HG02759 (cell line): Measurements from ENCODE around the gene GTF2H1.
"Not testable (repeated sequence)": the region's sequence is repeated elsewhere in the genome, so short reads cannot be mapped to it uniquely, and the experiment has no call there.

Experiments used
- ATAC-seq: cut with Tn5 transposase; IDR thresholded peaks from one replicate; pipeline ENCODE4 v1.9.1; 2021; ENCODE audit warnings: mild to moderate bottlenecking, moderate library complexity; ENCODE audit not compliant: unreplicated experiment

The GTF2H1 gene

GRCh38 chr11:18317551-18317950, 4.8 kb upstream of the GTF2H1 start:
- no peak for ATAC-seq

- ATAC-seq, result no peak
Measured at GRCh38 chr11:18319914-18320313, 2.5 kb upstream of the GTF2H1 start.

DNA sequence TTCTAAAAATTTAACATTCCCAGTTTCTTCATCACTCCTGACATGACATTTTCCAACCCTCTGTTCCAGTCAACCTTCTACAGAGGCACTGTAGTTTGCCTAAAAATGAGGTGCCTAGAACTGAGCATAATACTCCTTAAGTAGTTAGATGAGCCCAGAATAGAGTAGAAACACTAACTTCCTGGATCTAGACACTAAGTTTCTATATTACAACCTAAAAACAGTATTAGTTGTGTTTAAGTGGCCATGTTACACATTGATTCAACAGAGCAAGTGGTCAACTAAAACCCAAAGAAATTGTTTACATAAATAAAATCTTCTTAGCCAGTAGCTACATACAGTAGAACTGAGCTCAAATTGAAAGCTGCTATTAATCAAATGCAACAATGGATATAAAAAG, 1.8 kb upstream of the GTF2H1 start:
- ATAC-seq, result no peak

- no peak for ATAC-seq
Measured at GRCh38 chr11:18321578-18321968, 794 bp upstream of the GTF2H1 start.

GRCh38 chr11:18322818-18323570, 627 bp downstream of the GTF2H1 start:
- ATAC-seq, result no peak

- not testable (repeated sequence) for ATAC-seq
Measured at GRCh38 chr11:18323881-18324280, 1.5 kb downstream of the GTF2H1 start.

DNA sequence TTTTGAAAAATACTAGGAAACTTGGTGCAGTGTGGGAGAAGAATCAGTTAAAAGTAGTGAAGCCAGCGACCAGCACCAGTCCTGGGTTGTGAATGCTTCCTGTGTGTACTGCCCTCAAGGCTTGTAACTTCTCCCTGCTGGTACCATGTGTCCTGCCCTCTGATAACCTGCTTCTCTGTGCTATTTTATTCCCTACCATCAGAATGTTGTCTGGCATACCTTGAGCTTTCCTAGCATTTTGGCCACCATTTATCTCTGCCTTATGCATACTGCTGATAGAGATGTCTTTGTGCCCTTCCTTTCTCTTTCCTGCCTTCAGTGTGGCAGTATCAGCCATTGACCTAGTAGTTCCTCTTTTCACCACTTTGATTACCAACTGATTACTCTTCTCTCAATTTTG, 2.0 kb downstream of the GTF2H1 start:
- no peak for ATAC-seq

DNA sequence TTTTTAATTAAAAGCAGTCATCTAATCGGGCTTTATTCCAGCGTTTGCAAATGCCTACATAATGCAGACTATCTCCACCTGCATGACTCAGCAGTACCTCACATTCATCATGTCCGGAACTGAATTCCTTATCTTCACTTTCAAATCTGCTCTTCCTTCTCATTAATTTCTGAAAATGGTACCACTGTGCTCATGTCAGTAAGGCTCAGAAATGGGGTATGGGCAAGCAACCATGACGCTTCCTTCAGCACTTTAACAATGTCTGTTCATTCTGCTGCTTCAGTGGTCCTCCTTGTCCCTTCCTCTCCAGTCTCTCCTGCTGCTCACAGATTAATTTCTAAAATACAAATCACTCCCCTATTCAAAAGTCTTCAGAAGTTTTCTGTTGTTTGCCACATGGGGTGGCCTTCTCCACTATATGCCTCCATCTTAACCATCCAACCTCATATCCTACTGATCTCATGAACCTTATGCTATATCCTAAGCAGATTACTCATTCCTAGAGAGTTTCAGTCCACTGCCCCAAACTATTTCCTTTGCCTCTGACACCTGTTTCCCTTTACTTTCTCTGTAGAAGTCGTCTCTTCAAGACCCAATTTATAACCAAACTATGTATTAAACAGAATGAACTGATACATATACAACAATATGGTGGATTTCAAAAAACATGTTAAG, 7.0 kb downstream of the GTF2H1 start:
- ATAC-seq, result peak; percentile 71

- no peak for ATAC-seq
Measured at GRCh38 chr11:18330921-18331320, 8.6 kb downstream of the GTF2H1 start.

GRCh38 chr11:18332302-18332701, 9.9 kb downstream of the GTF2H1 start:
- ATAC-seq, result no peak

DNA sequence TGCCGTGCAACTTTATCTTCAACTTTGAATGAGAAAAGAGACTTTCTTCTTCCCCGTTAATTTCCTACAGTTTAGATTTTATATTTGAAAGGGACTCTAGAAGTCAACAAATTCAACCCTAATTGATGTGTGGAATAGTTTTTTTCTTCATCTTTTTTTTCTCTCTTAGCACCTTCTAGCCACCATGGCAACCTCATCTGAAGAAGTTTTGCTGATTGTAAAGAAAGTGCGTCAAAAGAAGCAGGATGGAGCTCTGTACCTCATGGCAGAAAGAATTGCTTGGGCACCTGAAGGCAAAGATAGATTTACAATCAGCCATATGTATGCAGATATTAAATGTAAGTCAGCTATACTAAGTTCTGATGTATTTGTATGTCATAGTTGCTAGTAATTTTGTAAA, 10.5 kb downstream of the GTF2H1 start:
- no peak for ATAC-seq

DNA sequence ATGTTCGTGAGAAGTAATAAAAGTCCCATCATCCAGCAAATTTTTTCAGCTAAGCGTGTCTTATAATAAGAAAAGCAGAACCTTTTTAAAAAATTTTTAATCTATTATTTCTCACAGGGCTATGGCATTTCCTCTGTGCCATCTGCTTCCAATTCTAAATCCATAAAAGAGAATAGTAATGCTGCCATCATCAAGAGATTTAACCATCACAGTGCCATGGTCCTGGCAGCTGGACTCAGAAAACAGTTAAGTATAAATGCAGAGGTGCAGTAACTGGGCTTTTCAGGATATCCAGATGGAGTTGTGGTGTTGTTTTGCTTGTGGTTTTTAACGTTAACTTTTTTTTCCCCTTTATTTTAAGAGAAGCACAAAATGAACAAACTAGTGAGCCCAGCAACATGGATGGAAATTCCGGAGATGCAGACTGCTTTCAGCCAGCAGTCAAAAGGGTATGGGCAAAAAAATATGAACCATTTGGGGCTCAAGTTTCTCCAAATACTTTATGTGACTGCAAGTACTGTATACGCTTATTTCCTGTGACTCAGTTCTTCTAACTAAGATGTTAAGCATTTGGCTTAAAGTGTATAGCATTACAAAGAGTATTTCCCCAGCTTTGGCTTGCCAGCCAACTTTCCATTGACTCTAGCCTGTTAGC, 25.2 kb downstream of the GTF2H1 start:
- ATAC-seq, result no peak

DNA sequence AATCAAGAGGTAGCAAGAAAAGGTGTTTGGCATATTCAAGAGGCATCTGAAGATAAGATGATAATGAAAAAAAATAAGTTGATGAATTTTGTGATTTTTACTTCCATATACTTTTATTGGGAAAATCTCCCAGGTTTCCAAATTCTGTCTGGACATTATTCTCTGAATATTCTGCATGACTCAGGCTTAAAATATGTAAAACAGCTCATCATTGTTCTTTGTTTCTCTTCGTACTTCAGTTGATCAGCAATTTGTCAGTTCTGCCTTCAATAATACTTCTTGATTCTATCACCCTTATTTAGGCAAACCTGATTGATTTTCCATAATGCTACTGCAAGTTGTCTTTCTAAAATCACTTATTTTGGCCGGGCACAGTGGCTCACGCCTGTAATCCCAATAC, 30.2 kb downstream of the GTF2H1 start:
- ATAC-seq, result no peak

DNA sequence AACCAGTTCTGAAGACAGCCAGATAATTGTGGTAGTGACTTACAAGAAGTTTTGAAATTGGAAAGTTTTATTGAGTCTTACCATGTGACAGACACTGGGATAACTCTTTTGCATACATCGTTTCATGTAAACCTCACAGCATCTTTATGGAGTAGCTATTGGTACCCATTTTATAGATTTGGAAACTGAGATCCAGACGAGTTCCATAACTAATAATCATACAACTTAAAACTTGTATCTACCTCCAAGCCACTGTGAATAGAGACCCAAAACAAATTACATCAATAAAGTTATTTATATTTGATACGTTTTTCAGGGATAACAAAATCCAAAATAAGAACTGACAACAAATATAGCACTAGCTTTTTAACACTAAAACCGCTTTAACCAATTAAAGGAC, 36.3 kb downstream of the GTF2H1 start:
- ATAC-seq, result no peak

DNA sequence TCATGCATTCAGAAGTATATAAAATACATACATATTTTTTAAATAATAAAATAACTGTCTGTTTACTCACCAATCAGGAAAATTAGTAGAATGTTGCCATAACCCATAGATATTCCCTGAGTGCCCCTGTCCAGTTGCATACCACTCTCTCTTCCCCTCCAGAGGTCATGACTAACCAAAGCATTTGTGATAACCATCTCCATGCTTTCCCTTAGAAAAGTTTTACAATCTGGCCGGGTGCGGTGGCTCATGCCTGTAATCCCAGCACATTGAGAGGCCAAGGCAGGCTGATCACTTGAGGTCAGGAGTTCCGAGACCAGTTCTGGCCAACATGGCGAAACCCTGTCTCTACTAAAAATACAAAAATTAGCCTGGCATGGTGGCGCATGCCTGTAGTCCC, 38.8 kb downstream of the GTF2H1 start:
- ATAC-seq, result no peak

GRCh38 chr11:18364495-18365073, 42.2 kb downstream of the GTF2H1 start:
- no peak for ATAC-seq

DNA sequence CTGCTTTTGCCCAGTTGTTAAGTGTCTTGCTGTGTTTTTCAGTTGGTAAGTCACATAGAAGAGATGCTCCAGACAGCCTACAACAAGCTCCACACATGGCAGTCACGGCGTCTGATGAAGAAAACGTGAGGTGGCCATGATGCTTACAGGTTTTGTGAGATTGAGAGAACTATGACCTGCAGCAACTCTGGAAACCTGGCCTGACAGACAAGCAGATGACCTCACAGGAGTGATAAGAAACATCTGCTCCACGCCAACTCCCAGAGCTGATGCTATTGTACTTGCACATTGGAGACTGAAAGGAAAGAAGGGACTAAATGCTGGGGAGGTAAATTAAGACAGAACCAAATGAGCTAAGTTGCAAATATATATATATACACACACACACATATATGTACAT, 43.4 kb downstream of the GTF2H1 start:
- no peak for ATAC-seq

- ATAC-seq, result no peak
Measured at GRCh38 chr11:18366286-18366685, 43.9 kb downstream of the GTF2H1 start.

GRCh38 chr11:18367431-18367830, 45.1 kb downstream of the GTF2H1 start:
- no peak for ATAC-seq

GRCh38 chr11:18368221-18368620, 45.9 kb downstream of the GTF2H1 start:
- no peak for ATAC-seq

GRCh38 chr11:18369398-18369797, 47.0 kb downstream of the GTF2H1 start:
- ATAC-seq, result no peak

DNA sequence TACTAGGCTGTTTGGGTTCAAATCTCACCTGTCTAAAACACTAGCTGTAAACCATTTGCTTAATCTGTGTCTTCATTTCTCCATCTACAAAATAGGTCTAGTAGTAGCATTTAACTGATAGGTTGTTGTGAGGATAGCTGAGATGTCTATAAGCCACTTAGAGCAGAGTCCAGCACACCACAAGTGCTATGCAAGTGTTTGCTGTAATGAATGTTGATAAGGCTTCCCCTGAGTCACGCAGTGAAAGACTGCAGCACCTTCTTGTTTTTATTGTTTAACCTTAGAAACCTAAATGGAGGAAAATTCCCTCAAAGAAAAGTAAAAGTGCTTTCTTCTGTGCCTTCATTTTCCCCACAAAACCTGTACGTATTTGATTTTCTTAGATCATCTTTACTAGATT, 48.9 kb downstream of the GTF2H1 start:
- no peak for ATAC-seq
